ENCODE measurements around the gene CAMTA2.
A peak's percentile ranks its signal among the peaks of the same experiment; 100 is the strongest.

Gene CAMTA2

GRCh38 chr17:4972322-4972721, 15.2 kb downstream of the CAMTA2 start:
- Histone ChIP-seq H3K18ac (ENCODE audit: low read depth in 1 of 2, low read length in 2 of 2) (no peak overlapping the region), H3K14ac (ENCODE audit: low read length in 2 of 2) (no peak overlapping the region), H2AFZ (ENCODE audit: low read depth, low read length) (no peak overlapping the region), H2BK120ac (ENCODE audit: low read depth, low read length) (no peak overlapping the region), H3K27me3 (ENCODE audit: control insufficient read depth in 1 of 2, insufficient read depth in 1 of 2, low read length in 2 of 2) (no peaks in the 10 kb centered on the region), H3K4me2 (ENCODE audit: low read length, poor library complexity, severe bottlenecking) (no peak overlapping the region), H3K9me3 (ENCODE audit: control insufficient read depth, low read length) (no peaks in the 10 kb centered on the region), H2AK5ac (ENCODE audit: low read length, severe bottlenecking) (no peak overlapping the region), H3K27ac (ENCODE audit: low read length, poor library complexity, severe bottlenecking) (no peak overlapping the region), H2BK5ac (ENCODE audit: low read depth, low read length, poor library complexity, severe bottlenecking) (no peak overlapping the region), H3K79me1 (replicated peaks; ENCODE audit: low read length, poor library complexity, severe bottlenecking) (peaks cover 22% of the 10 kb centered on the region), H3K23ac (ENCODE audit: low read length in 2 of 2) (no peak overlapping the region), H3K4me3 (ENCODE audit: insufficient read depth in 1 of 2, low read depth in 1 of 2, low read length in 2 of 2) (no peak overlapping the region), H3K4ac (ENCODE audit: low read depth in 1 of 2, low read length in 2 of 2) (no peak overlapping the region), H3K9ac (ENCODE audit: low read length) (peak overlapping the region; percentile 37), H2BK15ac (ENCODE audit: low read depth, poor library complexity, severe bottlenecking) (no peak overlapping the region), H4K91ac (ENCODE audit: low read length) (peak overlapping the region; percentile 14), H3K4me1 (ENCODE audit: control insufficient read depth, insufficient read depth, low read depth, low read length) (peaks cover 26% of the 10 kb centered on the region), H4K8ac (ENCODE audit: low read length) (no peak overlapping the region), H2BK12ac (ENCODE audit: low read length in 2 of 2) (no peak overlapping the region), H3K36me3 (ENCODE audit: control insufficient read depth in 1 of 2, insufficient read depth in 2 of 2, low read depth in 1 of 2, low read length in 2 of 2) (peaks cover 45 to 73% of the 10 kb centered on the region in 2 experiments)
- 95% methylated on average over 10 of the region's 12 CpGs for WGBS
- DNase-seq, result no peak

DNA sequence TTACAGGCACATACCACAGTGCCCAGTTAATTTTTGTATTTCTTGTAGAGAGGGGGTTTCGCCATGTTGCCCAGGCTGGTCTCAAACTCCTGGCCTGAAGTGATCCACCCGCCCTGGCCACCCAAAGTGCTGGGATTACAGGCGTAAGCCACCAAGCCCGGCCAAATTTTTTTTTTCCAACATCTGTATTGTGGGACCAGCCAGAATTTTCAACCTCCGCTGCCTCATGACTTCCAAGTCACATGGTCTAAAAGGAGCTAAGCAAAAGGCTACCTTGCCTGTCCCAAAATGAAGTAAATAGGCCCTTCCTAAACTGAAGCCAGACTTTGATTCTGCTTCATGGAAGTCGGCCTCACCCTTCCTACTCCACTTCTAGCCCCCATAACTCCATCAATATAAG, 15.6 kb downstream of the CAMTA2 start:
- no peak overlapping the region for H2BK12ac ChIP-seq (ENCODE audit: low read length in 2 of 2)
- H3K14ac ChIP-seq (ENCODE audit: low read length in 2 of 2), result no peak overlapping the region
- H3K9me3 ChIP-seq (ENCODE audit: control insufficient read depth, low read length), result no peaks in the 10 kb centered on the region
- H2BK15ac ChIP-seq (ENCODE audit: low read depth, poor library complexity, severe bottlenecking), result no peak overlapping the region
- no peak overlapping the region for H3K18ac ChIP-seq (ENCODE audit: low read depth in 1 of 2, low read length in 2 of 2)
- no peak overlapping the region for H2AFZ ChIP-seq (ENCODE audit: low read depth, low read length)
- over 99% methylated on average over 6 of the region's 6 CpGs for WGBS
- peaks cover 41 to 68% of the 10 kb centered on the region in 2 experiments for H3K36me3 ChIP-seq (ENCODE audit: control insufficient read depth in 1 of 2, insufficient read depth in 2 of 2, low read depth in 1 of 2, low read length in 2 of 2)
- no peak overlapping the region for H3K4me3 ChIP-seq (ENCODE audit: insufficient read depth in 1 of 2, low read depth in 1 of 2, low read length in 2 of 2)
- no peak for DNase-seq
- H3K4me2 ChIP-seq (ENCODE audit: low read length, poor library complexity, severe bottlenecking), result no peak overlapping the region
- H2BK5ac ChIP-seq (ENCODE audit: low read depth, low read length, poor library complexity, severe bottlenecking), result no peak overlapping the region
- H3K27me3 ChIP-seq (ENCODE audit: control insufficient read depth in 1 of 2, insufficient read depth in 1 of 2, low read length in 2 of 2), result no peaks in the 10 kb centered on the region
- peaks cover 22% of the 10 kb centered on the region for H3K79me1 ChIP-seq (replicated peaks; ENCODE audit: low read length, poor library complexity, severe bottlenecking)
- no peak overlapping the region for H2BK120ac ChIP-seq (ENCODE audit: low read depth, low read length)
- H4K8ac ChIP-seq (ENCODE audit: low read length), result no peak overlapping the region
- peak overlapping the region; percentile 37 for H3K9ac ChIP-seq (ENCODE audit: low read length)
- no peak overlapping the region for H2AK5ac ChIP-seq (ENCODE audit: low read length, severe bottlenecking)
- H3K4ac ChIP-seq (ENCODE audit: low read depth in 1 of 2, low read length in 2 of 2), result no peak overlapping the region
- H3K27ac ChIP-seq (ENCODE audit: low read length, poor library complexity, severe bottlenecking), result no peak overlapping the region
- no peak overlapping the region for H3K23ac ChIP-seq (ENCODE audit: low read length in 2 of 2)
- no peak overlapping the region for H4K91ac ChIP-seq (ENCODE audit: low read length)
- peaks cover 26% of the 10 kb centered on the region for H3K4me1 ChIP-seq (ENCODE audit: control insufficient read depth, insufficient read depth, low read depth, low read length)

DNA sequence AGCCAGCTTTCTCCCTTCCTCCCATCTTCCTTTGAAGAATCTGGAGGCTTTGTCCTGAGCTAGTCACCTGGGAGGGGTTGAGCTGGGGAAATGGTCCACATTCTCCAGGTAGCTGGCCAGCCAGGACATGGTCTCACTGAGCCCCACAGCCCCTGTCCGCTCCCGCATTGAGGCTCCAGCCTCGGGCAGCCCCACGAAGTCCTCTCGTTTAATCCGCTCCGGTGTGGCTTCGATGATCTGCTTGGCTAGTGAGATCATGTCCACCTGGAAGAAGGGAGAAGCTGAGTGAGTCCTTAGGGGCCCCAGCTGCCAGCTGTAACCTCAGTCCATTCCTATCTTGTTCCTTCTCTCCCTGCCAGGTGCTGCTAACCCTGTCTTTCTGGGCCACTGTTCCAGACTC, 17.2 kb downstream of the CAMTA2 start:
- H3K27ac ChIP-seq (ENCODE audit: low read length, poor library complexity, severe bottlenecking), result peak overlapping the region; percentile 95
- no peak overlapping the region for H3K4me2 ChIP-seq (ENCODE audit: low read length, poor library complexity, severe bottlenecking)

GRCh38 chr17:4969551-4970173, 17.8 kb downstream of the CAMTA2 start:
- Histone ChIP-seq H3K18ac (ENCODE audit: low read depth in 1 of 2, low read length in 2 of 2) (peak overlapping the region; percentile 16 to 19), H2BK5ac (ENCODE audit: low read depth, low read length, poor library complexity, severe bottlenecking) (no peak overlapping the region), H3K23ac (ENCODE audit: low read length in 2 of 2) (peak overlapping the region in 1 of 2 experiments; percentile 57), H4K91ac (ENCODE audit: low read length) (peak overlapping the region; percentile 65), H3K9me3 (ENCODE audit: control insufficient read depth, low read length) (no peaks in the 10 kb centered on the region), H3K27ac (ENCODE audit: low read length, poor library complexity, severe bottlenecking) (peak overlapping the region; percentile 95), H2BK15ac (ENCODE audit: low read depth, poor library complexity, severe bottlenecking) (no peak overlapping the region), H2BK12ac (ENCODE audit: low read length in 2 of 2) (peak overlapping the region in 1 of 2 experiments; percentile 57), H3K4ac (ENCODE audit: low read depth in 1 of 2, low read length in 2 of 2) (peak overlapping the region in 1 of 2 experiments; percentile 50), H3K36me3 (ENCODE audit: control insufficient read depth in 1 of 2, insufficient read depth in 2 of 2, low read depth in 1 of 2, low read length in 2 of 2) (peaks cover 45 to 54% of the 10 kb centered on the region in 2 experiments), H3K4me2 (ENCODE audit: low read length, poor library complexity, severe bottlenecking) (peak overlapping the region; percentile 82), H2BK120ac (ENCODE audit: low read depth, low read length) (no peak overlapping the region), H3K9ac (ENCODE audit: low read length) (peak overlapping the region; percentile 99), H3K27me3 (ENCODE audit: control insufficient read depth in 1 of 2, insufficient read depth in 1 of 2, low read length in 2 of 2) (no peaks in the 10 kb centered on the region), H3K4me1 (ENCODE audit: control insufficient read depth, insufficient read depth, low read depth, low read length) (peaks cover 31% of the 10 kb centered on the region), H2AFZ (ENCODE audit: low read depth, low read length) (no peak overlapping the region), H2AK5ac (ENCODE audit: low read length, severe bottlenecking) (peak overlapping the region; percentile 56), H4K8ac (ENCODE audit: low read length) (peak overlapping the region; percentile 79), H3K4me3 (ENCODE audit: insufficient read depth in 1 of 2, low read depth in 1 of 2, low read length in 2 of 2) (peak overlapping the region; percentile 30 to 94), H3K14ac (ENCODE audit: low read length in 2 of 2) (no peak overlapping the region), H3K79me1 (replicated peaks; ENCODE audit: low read length, poor library complexity, severe bottlenecking) (peaks cover 23% of the 10 kb centered on the region)
- WGBS, result 82% methylated on average over 16 of the region's 16 CpGs
- peak; percentile 66 for DNase-seq

More for the DNA sequence above, 17.2 kb downstream of the CAMTA2 start:
- DNase-seq, result no peak
- peak overlapping the region; percentile 16 for H4K91ac ChIP-seq (ENCODE audit: low read length)
- no peak overlapping the region for H3K14ac ChIP-seq (ENCODE audit: low read length in 2 of 2)
- H2AK5ac ChIP-seq (ENCODE audit: low read length, severe bottlenecking), result peak overlapping the region; percentile 56
- H3K4me1 ChIP-seq (ENCODE audit: control insufficient read depth, insufficient read depth, low read depth, low read length), result peaks cover 31% of the 10 kb centered on the region
- no peaks in the 10 kb centered on the region for H3K27me3 ChIP-seq (ENCODE audit: control insufficient read depth in 1 of 2, insufficient read depth in 1 of 2, low read length in 2 of 2)
- no peak overlapping the region for H4K8ac ChIP-seq (ENCODE audit: low read length)
- peak overlapping the region; percentile 99 for H3K9ac ChIP-seq (ENCODE audit: low read length)
- H3K79me1 ChIP-seq (replicated peaks; ENCODE audit: low read length, poor library complexity, severe bottlenecking), result peaks cover 25% of the 10 kb centered on the region
- H3K9me3 ChIP-seq (ENCODE audit: control insufficient read depth, low read length), result no peaks in the 10 kb centered on the region
- peak overlapping the region in 1 of 2 experiments; percentile 10 for H3K4me3 ChIP-seq (ENCODE audit: insufficient read depth in 1 of 2, low read depth in 1 of 2, low read length in 2 of 2)
- H3K23ac ChIP-seq (ENCODE audit: low read length in 2 of 2), result peak overlapping the region in 1 of 2 experiments; percentile 45
- no peak overlapping the region for H3K4ac ChIP-seq (ENCODE audit: low read depth in 1 of 2, low read length in 2 of 2)
- no peak overlapping the region for H2BK5ac ChIP-seq (ENCODE audit: low read depth, low read length, poor library complexity, severe bottlenecking)
- peaks cover 42 to 58% of the 10 kb centered on the region in 2 experiments for H3K36me3 ChIP-seq (ENCODE audit: control insufficient read depth in 1 of 2, insufficient read depth in 2 of 2, low read depth in 1 of 2, low read length in 2 of 2)
- peak overlapping the region in 1 of 2 experiments; percentile 5 for H3K18ac ChIP-seq (ENCODE audit: low read depth in 1 of 2, low read length in 2 of 2)
- 97% methylated on average over 8 of the region's 8 CpGs for WGBS
- H2BK120ac ChIP-seq (ENCODE audit: low read depth, low read length), result no peak overlapping the region
- no peak overlapping the region for H2AFZ ChIP-seq (ENCODE audit: low read depth, low read length)
- H2BK12ac ChIP-seq (ENCODE audit: low read length in 2 of 2), result no peak overlapping the region
- no peak overlapping the region for H2BK15ac ChIP-seq (ENCODE audit: low read depth, poor library complexity, severe bottlenecking)

Measured in mesenchymal stem cell (in vitro differentiated cells and primary cell).